NCI-H1436 treated with DMSO at 0.1 percent for 48 hours (cell line): ENCODE measurements around the gene B3GNT5.
"Not testable (repeated sequence)": the region's sequence is repeated elsewhere in the genome, so short reads cannot be mapped to it uniquely, and the experiment has no call there.

Experiments used
- DNase-seq: peaks from one replicate; lab custom pipeline; 2025; lab: John Stamatoyannopoulos, UW

B3GNT5 gene

GRCh38 chr3:183252973-183253527 is at the start of gene B3GNT5:
B3GNT5 (plus strand) TSS chr3:183253253; CDS start chr3:183269799, 16,546 bp downstream.
- DNase-seq: no peak

GRCh38 chr3:183203670-183204069 is 49.4 kb upstream of the B3GNT5 start:
- no peak for DNase-seq

- DNase-seq: no peak
These were observed 44.8 kb upstream of the B3GNT5 start for GRCh38 chr3:183208260-183208659.

- no peak for DNase-seq
These were observed 44.3 kb upstream of the B3GNT5 start for GRCh38 chr3:183208800-183209199.

GRCh38 chr3:183210341-183210740 is 42.7 kb upstream of the B3GNT5 start:
- no peak for DNase-seq

- DNase-seq: no peak
These were observed 42.2 kb upstream of the B3GNT5 start for GRCh38 chr3:183210862-183211341.

GRCh38 chr3:183211352-183211751 is 41.7 kb upstream of the B3GNT5 start:
- DNase-seq: no peak

GRCh38 chr3:183212096-183212495 is 41.0 kb upstream of the B3GNT5 start:
- DNase-seq: no peak

GRCh38 chr3:183212565-183212964 is 40.5 kb upstream of the B3GNT5 start:
- DNase-seq: no peak

- no peak for DNase-seq
These were observed 39.4 kb upstream of the B3GNT5 start for GRCh38 chr3:183213415-183214276.

GRCh38 chr3:183214277-183214612 is 38.8 kb upstream of the B3GNT5 start:
- no peak for DNase-seq

- DNase-seq: no peak
These were observed 37.4 kb upstream of the B3GNT5 start for GRCh38 chr3:183215591-183216202.

GRCh38 chr3:183217548-183218332 is 35.3 kb upstream of the B3GNT5 start:
- DNase-seq: no peak

- DNase-seq: no peak
These were observed 34.2 kb upstream of the B3GNT5 start for GRCh38 chr3:183218826-183219225.

- no peak for DNase-seq
These were observed 32.2 kb upstream of the B3GNT5 start for GRCh38 chr3:183220828-183221227.

- DNase-seq: no peak
These were observed 30.3 kb upstream of the B3GNT5 start for GRCh38 chr3:183222631-183223235.

GRCh38 chr3:183224180-183224970 is 28.7 kb upstream of the B3GNT5 start:
- no peak for DNase-seq

- DNase-seq: no peak
These were observed 26.6 kb upstream of the B3GNT5 start for GRCh38 chr3:183226333-183226890.

GRCh38 chr3:183227586-183227985 is 25.5 kb upstream of the B3GNT5 start:
- no peak for DNase-seq

- no peak for DNase-seq
These were observed 23.9 kb upstream of the B3GNT5 start for GRCh38 chr3:183229178-183229577.

- not testable (repeated sequence) for DNase-seq
These were observed 22.8 kb upstream of the B3GNT5 start for GRCh38 chr3:183230251-183230650.
